Heart right ventricle (tissue), 16 donors: Measurements from ENCODE around the gene CALHM5. TPM values are rescaled to one million over a fixed set of nuclear protein-coding genes. Genes with fewer than 3 reads are reported as not detected.
A peak's percentile ranks its signal among the peaks of the same experiment; 100 is the strongest.

Experiments
- ATAC-seq, 8 donors: fragments of 200-7000 bp; cut with Tn5 transposase; one replicate each; pipeline ENCODE4 v1.9.1; 2020; ENCODE audit warnings: mild to moderate bottlenecking in 8 of 8, moderate library complexity in 8 of 8, moderate number of reproducible peaks in 1 of 8
- DNase-seq, 2 donors: peaks; one replicate each; pipeline ENCODE4 v3.0.0-alpha.2; 2020
- H3K27ac ChIP-seq, 10 donors: fragments of 200-600 bp; sonication (generic) in 2 of 10; one replicate each; pipeline versions ENCODE4 v1.5.0 to v1.8.0; 2020 to 2022; ENCODE audit warnings: mild to moderate bottlenecking in 3 of 10
- H3K27me3 ChIP-seq, 7 donors: fragments of 200-600 bp; one replicate each; pipeline ENCODE4 v1.8.0; 2021 to 2022; ENCODE audit warnings: mild to moderate bottlenecking in 2 of 7
- H3K36me3 ChIP-seq, 9 donors: fragments of 200-600 bp; sonication (generic) in 1 of 9; one replicate each; pipeline versions ENCODE4 v1.5.0 to v1.8.0; 2020 to 2022; ENCODE audit warnings: mild to moderate bottlenecking in 2 of 9
- H3K4me1 ChIP-seq, 9 donors: fragments of 200-600 bp; sonication (generic) in 1 of 9; one replicate each; pipeline versions ENCODE4 v1.5.0 to v1.8.0; 2020 to 2022; ENCODE audit warnings: mild to moderate bottlenecking in 4 of 9
- H3K4me3 ChIP-seq, 10 donors: fragments of 200-600 bp; sonication (generic) in 2 of 10; one replicate each; pipeline versions ENCODE4 v1.5.0 to v1.8.0; 2020 to 2022; ENCODE audit warnings: mild to moderate bottlenecking in 7 of 10, moderate library complexity in 2 of 10
- H3K9me3 ChIP-seq, 11 donors: fragments of 200-600 bp in 10 of 11; sonication (generic) in 2 of 11; one replicate each; pipeline versions ENCODE4 v1.5.0 to v1.8.0; 2013 to 2022; ENCODE audit warnings: mild to moderate bottlenecking in 2 of 11, control low read depth in 1 of 11, moderate library complexity in 1 of 11
- WGBS, 2 donors: extraction: QIAGEN DNeasy Blood & Tissue Kit; methylation state at CpG; one replicate each; pipeline ENCODE4 v1.1.7; 2013; ENCODE audit warnings: inconsistent platforms in 1 of 2; 5-methylcytosine and 5-hydroxymethylcytosine counted together
- intact Hi-C, 10 donors: fragments of 100-400 bp; cut with DNase I; formaldehyde crosslinking; loops; one replicate each; pipeline versions ENCODE4 v1.11.1 to v1.14.2; 2022
- polyA plus RNA-seq, 2 donors: library from polyadenylated mRNA; stranded (reverse); fragments of 200-250 nt; gene quantifications; one replicate each; pipeline ENCODE4 v1.2.3, GENCODE V29; 2013
- total RNA-seq, 10 donors: library from RNA; stranded (reverse); fragmentation: NEBNext Ultra II Directional in 3 of 10; extraction: Animal tissue kit (Norgen Biotek cat#: 25700) in 3 of 10; gene quantifications; one replicate each; pipeline versions ENCODE4 v1.2.1 to v1.2.4, GENCODE V29; 2021 to 2023
- TF ChIP-seq, protein P1 (sequence below), 9 donors: fragments of 200-600 bp; sonication (generic) in 2 of 9; IDR thresholded peaks; one replicate each; pipeline versions ENCODE4 v1.5.0 to v1.8.0; 2021 to 2022; ENCODE audit warnings: antibody characterized with exemption in 9 of 9, mild to moderate bottlenecking in 5 of 9, moderate library complexity in 1 of 9
- donor health status: Arrhythmogenic right ventricular cardiomyopathy.
- donor health status: ischemic (EF 13 %, LVEDD 7.1; RV severe dilation, severe dysfunction).
- donor health status: healthy with polysubstance abuse.
- donor health status: DM: no; HTN: yes; CAD: no.
- donor health status: DM: no; HTN: no; CAD: no.
- donor health status: ischemic (EF 25% LVEDD 6.9; RV normal size, moderate dysfunction).
- donor health status: ischemic (EF 25% LVEDD 5.7; RV mildly dilated, moderate dysfunction).
- donor health status: healthy.
- donor health status: DM: yes; HTN: yes; CAD: no.
- donor health status: Ischemic cardiomyopathy.
- donor health status: ischemic (EF 35%, LVEDD 5.7; RV mildly dilated, moderate dysfunction).
- donor health status: nonischemic (EF 11% LVEDD 7.7; RV severe dilation, severe dysfunction).
- donor health status: DM: yes; HTN: yes; CAD: no.
- donor health status: PGD.
- donor health status: ischemic (EF 29% LVEDD 5.4; RV normal size, mild dysfunction).
- donor health status: nonischemic (EF 23%, LVEDD 6.1; RV moderate dilation, normal function).

The CALHM5 gene
- total and polyA plus RNA-seq, 12 donors: 1.1 to 2.8 (median 1.4) TPM

DNA sequence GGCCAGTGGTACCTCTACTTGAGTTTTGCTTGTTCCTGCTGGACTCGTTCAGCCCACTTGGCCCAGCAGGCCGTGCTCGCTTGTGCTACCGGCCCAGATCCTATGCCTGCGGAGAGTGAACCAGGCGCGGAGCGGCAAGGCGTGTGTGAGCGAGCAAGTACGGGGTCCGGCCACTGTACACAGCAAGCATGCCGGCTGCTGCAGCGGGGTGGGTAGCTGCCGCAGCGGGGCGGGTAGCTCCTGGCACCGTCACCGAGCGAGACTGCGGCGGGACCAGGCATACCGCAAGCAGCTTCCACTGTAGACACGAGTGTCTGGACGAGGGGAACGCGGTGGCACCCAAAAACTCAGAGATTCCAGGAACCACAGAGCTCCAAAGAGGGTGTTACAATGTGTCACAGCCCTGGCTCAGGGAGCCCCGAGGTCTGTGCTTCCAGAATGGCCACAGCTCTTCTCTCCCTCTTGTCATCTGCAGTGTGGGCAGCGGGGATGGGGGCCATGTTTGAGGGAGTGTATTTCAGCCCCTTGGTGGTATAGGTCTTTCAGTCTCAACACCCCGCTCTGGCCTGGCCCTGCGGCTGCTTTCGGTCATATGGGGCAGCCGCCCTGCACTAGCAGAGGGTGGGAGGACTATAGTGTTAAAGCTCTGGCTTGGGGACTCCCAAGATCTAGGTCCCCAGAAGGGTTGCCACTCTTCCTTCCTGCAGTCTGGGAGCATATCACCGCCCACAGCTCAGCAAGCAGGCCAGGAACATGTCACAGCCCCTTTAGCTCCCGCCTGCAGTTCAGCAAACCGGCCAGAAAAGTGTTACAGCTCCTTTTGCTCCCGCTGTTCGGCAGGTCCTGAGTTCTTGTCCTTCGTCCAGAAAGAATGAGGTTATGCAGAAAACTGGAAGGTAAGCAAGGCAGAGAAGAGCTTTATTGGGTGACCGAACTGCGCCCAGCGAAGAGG is 53.8 kb downstream of the CALHM5 start:
- H3K27me3 ChIP-seq: peaks cover 0 to 3% (median 0%) of the 10 kb centered on the region in 7 donors
- peak overlapping the region in 8 of 10 donors; percentile 13 to 53 (median 44) for H3K4me3 ChIP-seq
- DNase-seq (peak in 1 of 2 donors; percentile 35), ATAC-seq (peak; percentile 30 to 79 (median 64))
- H3K4me1 ChIP-seq: peaks cover 0 to 20% (median 6%) of the 10 kb centered on the region in 9 donors
- intact Hi-C loops: loop anchor here in 8 of 10 donors (5.0 to 10.0 kb wide), 6 partner anchors 280 to 350 kb away; partner anchors contain the start of gene TSPYL1 (in 3 of the 8)
- TF ChIP-seq, protein P1, sequence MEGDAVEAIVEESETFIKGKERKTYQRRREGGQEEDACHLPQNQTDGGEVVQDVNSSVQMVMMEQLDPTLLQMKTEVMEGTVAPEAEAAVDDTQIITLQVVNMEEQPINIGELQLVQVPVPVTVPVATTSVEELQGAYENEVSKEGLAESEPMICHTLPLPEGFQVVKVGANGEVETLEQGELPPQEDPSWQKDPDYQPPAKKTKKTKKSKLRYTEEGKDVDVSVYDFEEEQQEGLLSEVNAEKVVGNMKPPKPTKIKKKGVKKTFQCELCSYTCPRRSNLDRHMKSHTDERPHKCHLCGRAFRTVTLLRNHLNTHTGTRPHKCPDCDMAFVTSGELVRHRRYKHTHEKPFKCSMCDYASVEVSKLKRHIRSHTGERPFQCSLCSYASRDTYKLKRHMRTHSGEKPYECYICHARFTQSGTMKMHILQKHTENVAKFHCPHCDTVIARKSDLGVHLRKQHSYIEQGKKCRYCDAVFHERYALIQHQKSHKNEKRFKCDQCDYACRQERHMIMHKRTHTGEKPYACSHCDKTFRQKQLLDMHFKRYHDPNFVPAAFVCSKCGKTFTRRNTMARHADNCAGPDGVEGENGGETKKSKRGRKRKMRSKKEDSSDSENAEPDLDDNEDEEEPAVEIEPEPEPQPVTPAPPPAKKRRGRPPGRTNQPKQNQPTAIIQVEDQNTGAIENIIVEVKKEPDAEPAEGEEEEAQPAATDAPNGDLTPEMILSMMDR (IDR thresholded peaks at IDR 0.05): no peak
- peak overlapping the region in 1 of 10 donors; percentile 9 for H3K27ac ChIP-seq
- no peaks in the 10 kb centered on the region for H3K36me3 ChIP-seq
- WGBS, 2 donors: 46 to 47% methylated on average over 42 of the region's 42 CpGs
- no peaks in the 10 kb centered on the region for H3K9me3 ChIP-seq

DNA sequence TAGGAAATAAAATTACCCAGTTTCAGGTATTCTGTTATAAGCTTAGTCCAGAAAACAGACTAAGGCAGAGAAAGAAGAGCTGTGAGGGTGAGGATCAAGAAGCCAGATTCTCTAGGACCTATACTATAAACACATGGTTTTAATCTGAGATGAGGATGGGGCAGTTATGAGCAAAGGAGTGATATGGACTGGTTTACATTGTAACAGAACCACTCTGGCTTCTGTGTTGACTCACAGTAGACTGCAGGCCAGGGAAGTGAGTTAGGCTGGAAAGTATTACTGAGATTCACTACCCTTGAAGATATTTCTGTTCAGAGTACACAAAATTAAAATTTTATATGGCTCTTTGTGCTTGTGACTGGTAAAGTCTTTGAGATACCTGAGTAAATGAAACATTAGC is 56.7 kb downstream of the CALHM5 start:
- no peaks in the 10 kb centered on the region for H3K36me3 ChIP-seq
- no peak overlapping the region for H3K4me3 ChIP-seq
- intact Hi-C loops: loop anchor here in 7 of 10 donors (10.0 kb wide), 4 partner anchors 283 to 353 kb away; partner anchors contain the start of gene TSPYL1 (in 3 of the 7)
- H3K9me3 ChIP-seq: no peaks in the 10 kb centered on the region
- TF ChIP-seq, protein P1 (IDR thresholded peaks at IDR 0.05): no peak
- ATAC-seq: no peak
- peaks cover 0 to 3% (median 0%) of the 10 kb centered on the region in 7 donors for H3K27me3 ChIP-seq
- H3K27ac ChIP-seq: no peak overlapping the region
- DNase-seq: no peak
- H3K4me1 ChIP-seq: peaks cover 2 to 37% (median 21%) of the 10 kb centered on the region in 9 donors

DNA sequence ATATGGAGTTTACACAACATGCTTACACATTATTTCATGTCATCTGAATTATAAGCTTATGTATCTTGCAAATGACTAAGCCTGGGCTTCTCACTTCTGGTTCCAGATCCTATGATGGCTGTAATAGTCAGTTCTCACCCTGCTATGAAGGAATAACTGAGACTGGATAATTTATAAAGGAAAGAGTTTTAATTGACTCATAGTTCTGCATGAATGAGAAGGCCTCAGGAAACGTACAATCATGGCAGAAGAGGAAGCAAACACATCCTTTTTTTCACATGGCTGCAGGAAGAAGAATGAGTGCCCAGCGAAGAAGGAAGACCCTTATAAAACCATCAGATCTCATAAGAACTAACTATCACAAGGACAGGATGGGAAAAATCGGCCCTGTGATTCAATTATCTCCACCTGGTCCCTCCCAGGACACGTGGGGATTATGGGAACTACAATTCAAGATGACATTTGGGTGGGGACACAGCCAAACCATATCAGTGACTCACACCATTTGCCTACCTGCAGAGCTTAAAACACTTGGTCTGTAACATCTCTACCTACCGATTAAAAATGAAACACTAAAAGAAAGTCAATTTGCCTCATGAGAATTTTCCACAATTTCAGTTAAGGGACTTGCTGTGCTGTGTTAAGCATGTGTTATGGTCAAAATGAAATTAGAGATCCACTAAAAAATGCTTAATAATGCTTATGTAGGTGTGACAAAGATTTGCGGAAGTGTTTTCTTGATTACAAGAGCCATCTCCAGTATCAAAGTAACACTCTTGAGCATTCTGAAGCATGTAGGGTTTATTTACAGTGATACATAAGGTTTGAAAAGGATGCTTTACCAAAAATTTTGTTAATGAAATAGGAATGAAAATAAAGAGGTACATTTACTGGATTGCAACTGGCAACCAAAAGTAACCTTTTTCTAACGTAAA is 57.6 kb downstream of the CALHM5 start:
- TF ChIP-seq, protein P1 (IDR thresholded peaks at IDR 0.05): no peak
- H3K4me3 ChIP-seq: peak overlapping the region in 1 of 10 donors; percentile 77
- H3K36me3 ChIP-seq: peaks cover 0 to 3% (median 0%) of the 10 kb centered on the region in 9 donors
- intact Hi-C loops: loop anchor here in 7 of 10 donors (10.0 kb wide), 4 partner anchors 284 to 354 kb away; partner anchors contain the start of gene TSPYL1 (in 3 of the 7)
- no peaks in the 10 kb centered on the region for H3K9me3 ChIP-seq
- ATAC-seq (no peak), DNase-seq (no peak)
- H3K4me1 ChIP-seq: peaks cover 2 to 46% (median 31%) of the 10 kb centered on the region in 9 donors
- 56 to 69% methylated on average over 7 of the region's 7 CpGs for WGBS, 2 donors
- H3K27ac ChIP-seq: no peak overlapping the region
- H3K27me3 ChIP-seq: peaks cover 0 to 3% (median 0%) of the 10 kb centered on the region in 7 donors
